Activated naive CD4-positive, alpha-beta T cell treated with anti-CD3 and anti-CD28 coated beads, Interleukin-2, amount 50 U/mL, for 16 hours (primary cell): ENCODE results near the gene CCNYL1.
"Not testable (repeated sequence)": the region's sequence is repeated elsewhere in the genome, so short reads cannot be mapped to it uniquely, and the experiment has no call there.

Experiments used
- DNase-seq: peaks from one replicate; pipeline ENCODE4 v3.0.0-alpha.2; 2020

The CCNYL1 gene

GRCh38 chr2:207743514-207743913 lies 32.1 kb downstream of the CCNYL1 start:
- no peak for DNase-seq

- DNase-seq, result no peak
Measured at GRCh38 chr2:207744050-207744449, 32.6 kb downstream of the CCNYL1 start.

- DNase-seq, result no peak
Measured at GRCh38 chr2:207744451-207744850, 33.0 kb downstream of the CCNYL1 start.

GRCh38 chr2:207746131-207746530 lies 34.7 kb downstream of the CCNYL1 start:
- peak; percentile 42 for DNase-seq

DNA sequence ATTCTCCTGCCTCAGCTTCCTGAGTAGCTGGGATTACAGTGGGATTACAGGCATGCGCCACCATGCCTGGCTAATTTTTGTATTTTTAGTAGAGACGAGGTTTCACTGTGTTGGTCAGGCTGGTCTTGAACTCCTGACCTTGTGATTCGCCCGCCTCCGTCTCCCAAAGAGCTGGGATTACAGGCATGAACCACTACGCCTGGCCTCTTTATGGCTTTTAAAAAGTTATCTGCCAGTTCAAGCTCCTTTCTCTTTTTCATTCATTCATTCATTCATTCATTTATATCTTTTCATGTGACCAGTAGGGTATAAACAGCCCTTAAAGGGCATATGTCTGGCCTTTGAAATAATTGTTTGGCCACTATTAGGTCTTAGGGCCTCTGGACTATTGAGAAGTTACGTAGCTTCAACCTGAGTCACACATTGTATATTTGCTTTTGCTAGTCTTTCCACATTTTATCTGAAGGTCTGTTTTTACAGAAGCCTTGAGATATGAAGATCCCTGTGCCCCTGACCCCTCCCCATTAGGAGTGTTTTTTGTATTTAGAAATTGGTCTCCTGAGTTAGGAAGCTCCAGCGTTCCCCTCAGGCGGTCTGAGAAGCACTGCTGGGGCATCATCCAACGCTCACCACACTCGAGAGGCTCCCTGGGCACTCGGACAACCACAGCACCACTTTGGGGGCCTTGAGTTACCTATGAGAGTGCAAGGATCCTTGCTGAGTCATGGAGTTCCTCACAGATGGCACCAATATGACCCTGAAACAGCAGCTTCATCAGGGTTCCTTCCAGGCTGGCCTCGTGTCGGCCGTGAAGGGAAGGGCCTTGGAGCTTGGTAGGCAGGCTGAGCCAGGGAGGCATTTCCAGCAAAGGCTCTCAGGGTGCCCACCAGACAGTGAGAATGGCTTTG lies 36.5 kb downstream of the CCNYL1 start:
- no peak for DNase-seq

GRCh38 chr2:207748993-207749392 lies 37.6 kb downstream of the CCNYL1 start:
- no peak for DNase-seq

DNA sequence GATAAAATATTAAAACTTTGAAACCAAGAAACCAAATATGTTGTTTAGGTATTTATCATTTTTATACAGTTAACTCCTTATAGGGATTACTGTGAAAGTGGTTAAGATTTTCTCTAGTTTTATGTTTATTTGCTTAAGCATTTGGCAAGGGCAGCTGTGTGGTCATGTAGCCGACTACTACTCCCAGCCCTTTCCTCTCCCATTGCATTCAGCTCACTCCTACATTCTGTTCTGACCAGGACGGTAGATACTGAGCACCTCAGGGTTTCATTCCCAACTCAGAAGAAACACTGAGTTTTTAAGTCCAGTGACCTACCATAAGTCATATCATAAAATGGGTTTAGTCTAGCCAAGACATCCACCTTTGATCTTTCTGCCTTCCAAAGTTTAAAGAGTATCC lies 38.4 kb downstream of the CCNYL1 start:
- no peak for DNase-seq

DNA sequence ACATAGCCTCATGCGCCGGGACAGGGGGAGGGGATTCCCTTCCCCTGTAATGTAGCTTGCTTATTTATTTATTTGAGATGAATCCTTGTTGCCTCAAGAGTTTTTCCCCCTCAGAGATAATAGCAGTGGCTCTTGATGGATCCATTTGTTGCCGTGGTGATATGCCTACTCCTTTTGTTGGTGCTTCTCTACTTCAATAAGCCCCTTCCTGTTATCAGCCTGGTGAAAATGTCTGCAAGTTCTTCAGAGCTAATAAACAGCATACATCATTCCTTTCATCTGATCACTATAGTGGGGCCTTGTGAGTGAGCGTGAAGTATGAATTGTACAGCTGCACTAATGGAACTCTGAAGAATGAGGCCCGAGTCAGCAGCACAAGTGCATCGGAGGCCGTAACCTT lies 38.9 kb downstream of the CCNYL1 start:
- DNase-seq, result no peak

GRCh38 chr2:207750876-207751275 lies 39.4 kb downstream of the CCNYL1 start:
- no peak for DNase-seq

DNA sequence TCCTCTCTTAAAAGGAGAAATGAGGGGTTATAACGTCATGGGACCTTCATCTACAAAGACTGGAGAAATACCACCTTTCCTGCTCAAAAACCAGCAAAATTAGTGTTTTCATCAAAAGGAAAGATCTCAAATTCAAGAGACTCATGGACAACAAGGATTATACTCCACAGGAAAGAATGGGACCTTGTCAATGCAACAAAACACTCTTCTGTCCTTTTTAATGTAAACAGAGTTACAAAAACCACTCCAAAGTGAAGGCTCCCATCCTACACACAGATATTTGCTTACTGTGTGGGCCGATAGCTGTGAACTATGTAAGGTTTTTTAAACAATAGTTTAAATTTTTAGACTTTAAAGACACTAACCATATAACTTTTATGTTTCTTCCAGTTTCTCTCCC lies 42.2 kb downstream of the CCNYL1 start:
- DNase-seq, result not testable (repeated sequence)

DNA sequence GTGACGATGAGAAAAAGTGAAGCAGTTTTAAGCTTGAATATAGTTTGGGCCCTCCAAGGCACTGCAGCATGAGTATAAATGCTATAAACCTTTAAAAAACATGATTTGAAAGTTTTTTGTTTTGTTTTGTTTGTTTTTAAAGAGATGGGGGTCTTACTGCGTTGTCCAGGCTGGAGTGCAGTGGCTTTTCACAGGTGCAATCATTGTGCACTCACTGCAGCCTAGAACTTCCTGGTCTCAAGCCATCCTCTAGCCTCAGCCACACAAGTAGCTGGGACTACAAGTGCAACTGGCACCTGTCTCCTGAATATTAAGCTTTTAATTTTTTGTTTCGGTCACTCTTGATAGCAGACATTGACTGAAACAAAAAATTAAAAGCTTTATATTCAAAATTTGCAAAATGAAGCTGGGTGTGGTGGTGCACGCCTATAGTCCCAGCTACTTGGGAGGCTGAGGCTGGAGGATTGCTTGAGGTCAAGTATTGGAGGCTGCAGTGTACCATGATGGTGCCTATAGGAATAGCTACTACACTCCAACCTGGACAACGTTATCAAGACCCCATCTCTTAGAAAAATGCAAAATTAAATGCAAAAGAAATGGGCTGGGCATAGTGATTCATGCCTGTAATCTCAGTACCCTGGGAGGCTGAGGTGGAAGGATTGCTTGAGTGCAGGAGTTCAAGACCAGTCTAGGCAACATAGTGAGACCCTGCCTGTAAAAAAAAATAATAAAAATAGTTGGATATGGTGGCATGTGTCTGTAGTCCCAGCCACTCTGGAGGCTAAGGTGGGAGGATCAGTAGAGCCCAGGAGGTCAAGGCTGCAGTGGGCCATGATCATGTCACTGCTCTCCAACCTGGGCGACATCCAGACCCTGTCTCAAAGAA lies 43.3 kb downstream of the CCNYL1 start:
- no peak for DNase-seq

DNA sequence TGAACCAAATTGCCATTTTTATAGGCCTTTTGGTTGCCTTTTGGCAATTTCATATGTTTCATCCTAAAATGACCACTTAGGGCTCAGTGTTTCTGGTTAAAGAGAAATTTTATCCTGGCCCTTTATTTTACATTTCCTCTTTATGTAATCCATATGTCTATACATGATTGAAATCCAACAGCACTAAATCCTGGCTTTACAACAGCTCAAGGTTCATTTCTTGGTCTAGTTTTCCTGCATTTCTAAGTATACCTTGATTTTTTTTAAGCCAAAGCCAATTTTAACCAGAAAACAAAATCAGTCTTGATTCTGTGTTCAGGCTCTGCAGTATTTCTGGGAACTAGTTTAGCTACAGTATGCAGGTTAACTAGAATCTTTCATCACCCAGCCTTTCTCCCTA lies 46.6 kb downstream of the CCNYL1 start:
- no peak for DNase-seq

- DNase-seq, result no peak
Measured at GRCh38 chr2:207759890-207760289, 48.5 kb downstream of the CCNYL1 start.

- DNase-seq, result no peak
Measured at GRCh38 chr2:207760453-207760852, 49.0 kb downstream of the CCNYL1 start.

DNA sequence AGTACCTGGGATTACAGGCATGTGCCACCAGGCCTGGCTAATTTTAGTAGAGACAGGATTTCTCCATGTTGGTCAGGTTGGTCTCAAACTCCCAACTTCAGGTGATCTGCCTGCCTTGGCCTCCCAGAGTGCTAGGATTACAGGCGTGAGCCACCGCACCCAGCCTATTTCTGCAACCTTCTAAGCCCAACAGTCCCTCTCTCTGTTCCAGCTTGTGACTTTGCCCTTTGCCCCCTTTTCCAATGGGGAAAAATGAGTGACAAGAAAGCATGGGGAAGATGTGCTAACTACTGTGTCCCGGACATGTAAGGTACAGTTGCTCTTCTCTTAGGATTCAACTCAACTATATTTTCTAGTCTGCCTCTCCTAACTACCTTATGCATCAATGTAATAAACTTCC lies 50.0 kb downstream of the CCNYL1 start:
- not testable (repeated sequence) for DNase-seq

GRCh38 chr2:207762146-207762545 lies 50.7 kb downstream of the CCNYL1 start:
- DNase-seq, result no peak

- no peak for DNase-seq
Measured at GRCh38 chr2:207763303-207763917, 52.0 kb downstream of the CCNYL1 start.

DNA sequence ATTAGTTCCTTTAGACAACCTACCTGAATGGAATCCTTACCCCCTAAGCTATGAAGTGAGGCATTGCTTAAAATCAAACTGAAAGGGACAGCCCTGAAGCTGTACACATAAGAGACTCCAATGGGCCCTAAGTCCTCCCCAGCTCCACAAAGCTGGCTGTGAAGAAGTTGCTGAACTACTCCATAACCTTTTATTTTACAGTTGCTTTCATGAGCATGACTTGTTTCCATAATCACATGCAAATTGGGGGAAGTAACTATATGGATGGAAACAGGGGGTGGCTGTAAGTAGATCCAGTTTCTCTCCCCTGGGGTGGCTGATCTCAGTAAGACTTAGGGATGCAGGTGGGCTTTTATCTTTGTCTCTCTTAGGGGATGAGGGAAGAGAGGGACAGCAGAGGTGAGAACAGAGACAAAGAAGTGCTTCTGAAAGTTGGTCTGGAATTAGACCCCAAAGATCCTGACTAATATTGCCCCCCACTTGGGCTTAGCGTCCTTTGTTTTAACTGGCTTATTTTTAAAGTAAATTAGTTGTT lies 52.7 kb downstream of the CCNYL1 start:
- no peak for DNase-seq

DNA sequence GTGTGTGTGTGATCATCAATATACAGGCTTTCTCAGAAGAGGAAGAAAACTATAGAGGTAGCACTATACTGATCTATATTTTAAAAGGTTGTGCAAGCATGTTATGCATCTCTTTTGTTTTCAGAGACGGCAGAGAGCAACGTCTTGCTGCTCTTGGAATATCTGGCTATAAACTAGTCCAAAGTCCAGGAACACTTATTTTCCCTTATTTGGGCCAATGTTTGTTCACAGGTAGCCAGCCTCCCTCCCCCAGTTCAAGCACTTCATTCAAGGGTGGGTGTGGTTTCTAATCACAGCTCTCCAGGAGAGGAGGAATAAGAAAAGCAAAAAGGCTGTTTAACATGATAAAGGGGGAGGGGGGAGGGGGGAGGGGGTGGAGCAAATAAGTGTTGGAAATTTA lies 54.1 kb downstream of the CCNYL1 start:
- DNase-seq, result no peak

DNA sequence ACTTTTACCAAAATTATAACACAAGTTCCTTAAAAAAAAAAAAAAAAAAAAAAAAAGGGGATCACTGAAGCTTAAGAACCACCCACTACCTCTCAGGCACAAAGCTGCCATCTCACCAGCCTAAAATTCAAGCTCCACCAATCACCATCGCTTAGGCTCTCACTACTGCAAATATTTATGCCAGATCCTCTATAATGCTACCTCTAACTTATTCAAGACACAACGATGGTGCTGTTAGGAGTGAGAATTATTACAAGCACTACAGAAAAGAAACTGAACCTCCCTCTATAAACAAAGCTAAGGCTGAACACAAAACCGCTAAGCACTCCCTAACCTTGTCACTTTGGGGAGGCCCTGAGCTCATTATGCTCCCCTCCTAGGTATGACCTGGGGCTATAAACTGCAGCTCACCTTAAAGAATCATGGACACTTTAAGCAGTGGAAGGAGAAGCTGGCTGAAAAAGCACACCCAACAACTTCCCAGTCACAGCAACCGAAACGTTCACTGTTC lies 54.7 kb downstream of the CCNYL1 start:
- DNase-seq, result no peak

DNA sequence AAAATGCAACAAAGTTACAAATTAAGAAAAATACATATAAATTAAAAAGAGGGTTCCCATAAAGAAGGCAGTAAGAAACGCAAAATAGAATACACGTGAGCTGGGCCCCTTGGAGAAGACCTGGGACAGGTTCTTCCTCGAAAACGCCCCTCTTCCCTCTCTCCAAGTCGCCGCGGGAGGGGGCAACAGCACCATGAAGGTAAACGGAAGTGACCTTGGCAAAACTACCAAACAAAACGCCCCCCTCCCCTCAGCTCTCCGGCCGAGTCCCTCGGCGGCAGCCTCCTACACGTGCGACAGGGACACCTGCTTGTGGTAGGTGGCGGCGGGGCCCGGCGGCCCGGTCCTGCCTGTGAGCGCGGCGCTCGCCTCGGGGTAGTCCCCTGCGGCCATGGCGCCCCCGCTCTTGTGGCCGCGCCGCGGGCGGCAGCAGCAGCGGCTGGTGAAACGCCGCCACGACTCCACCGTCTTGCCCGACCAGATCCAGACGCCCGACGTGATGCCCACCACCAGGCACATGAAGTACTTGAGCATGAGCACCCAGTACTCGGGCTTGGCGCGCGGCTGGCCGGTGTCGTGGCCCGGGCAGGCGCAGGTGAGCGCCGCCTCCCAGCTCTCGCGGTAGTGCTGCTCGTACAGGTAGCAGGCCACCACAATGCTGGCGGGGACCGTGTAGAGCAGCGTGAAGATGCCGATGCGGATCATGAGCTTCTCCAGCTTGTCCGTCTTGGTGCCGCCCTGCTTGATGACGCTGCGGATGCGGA lies 55.4 kb downstream of the CCNYL1 start:
- no peak for DNase-seq
